K562 (cell line): ENCODE results near the gene TBC1D16. TPM values are rescaled to one million over a fixed set of nuclear protein-coding genes. Genes with fewer than 3 reads are reported as not detected.

ENCODE experiments used
- ATF1 ChIP-seq, 2 experiments: fragments of 450-650 bp in 1 of 2; IDR thresholded peaks; 2 replicates each; pipeline ENCODE4 v1.6.1; 2016; ENCODE audit warnings: missing compliant biosample characterization in 1 of 2, missing genetic modification characterization in 1 of 2
- BCOR ChIP-seq: fragments of 450-650 bp; IDR thresholded peaks from 2 replicates; pipeline ENCODE4 v1.6.1; 2016
- CHCHD3 ChIP-seq: fragments of 250-450 bp; sonication (Bioruptor Pico); IDR thresholded peaks from 2 replicates; pipeline ENCODE4 v2.1.2; 2022; ENCODE audit warnings: mild to moderate bottlenecking
- CREM ChIP-seq: IDR thresholded peaks from 2 replicates; pipeline ENCODE4 v1.6.1; 2014; ENCODE audit warnings: antibody characterized with exemption, low read depth
- CTCF ChIP-seq, 3 experiments: IDR thresholded peaks in 2 of 3; conservative IDR thresholded peaks in 1 of 3; 2 replicates each; pipeline ENCODE4 v1.5.1; 2011 to 2012; ENCODE audit warnings: low read length in 3 of 3, mild to moderate bottlenecking in 3 of 3, control low read depth in 2 of 3, improper control_type of control experiment in 1 of 3, inconsistent platforms in 1 of 3, low read depth in 1 of 3, mixed read lengths in 1 of 3, moderate library complexity in 1 of 3; ENCODE audit not compliant: insufficient read depth in 2 of 3
- LCOR ChIP-seq: sonication (generic); formaldehyde crosslinking; IDR thresholded peaks from 2 replicates; pipeline ENCODE4 v1.8.0; 2022; ENCODE audit warnings: mild to moderate bottlenecking, missing genetic modification reagents
- LEF1 ChIP-seq: fragments of 450-650 bp; IDR thresholded peaks from 2 replicates; pipeline ENCODE4 v1.6.1; 2016; ENCODE audit warnings: mild to moderate bottlenecking
- MYC ChIP-seq, 2 experiments: fragments of 250-450 bp in 1 of 2; sonication (Bioruptor Pico) in 1 of 2; IDR thresholded peaks; 2 replicates each; pipeline versions ENCODE4 v1.5.1 to v1.6.1; 2012 to 2021; ENCODE audit warnings: low read depth in 2 of 2, borderline replicate concordance in 1 of 2, improper control_type of control experiment in 1 of 2, low read length in 1 of 2, mild to moderate bottlenecking in 1 of 2, moderate library complexity in 1 of 2
- NCOA2 ChIP-seq, 2 experiments: fragments of 450-650 bp; IDR thresholded peaks; 2 replicates each; pipeline ENCODE4 v1.6.1; 2018; ENCODE audit warnings: mild to moderate bottlenecking in 2 of 2, moderate library complexity in 1 of 2; ENCODE audit not compliant: partially characterized antibody in 2 of 2
- NCOA4 ChIP-seq: fragments of 450-650 bp; IDR thresholded peaks from 2 replicates; pipeline ENCODE4 v1.6.1; 2018; ENCODE audit warnings: mild to moderate bottlenecking; ENCODE audit not compliant: partially characterized antibody
- NFATC3 ChIP-seq: fragments of 450-650 bp; IDR thresholded peaks from 2 replicates; pipeline ENCODE4 v1.6.1; 2017; ENCODE audit warnings: mild to moderate bottlenecking
- NR2C2 ChIP-seq, 2 experiments: fragments of 200-800 bp in 1 of 2; sonication (Bioruptor generic) in 1 of 2; sonication (generic) in 1 of 2; formaldehyde crosslinking in 1 of 2; IDR thresholded peaks; 2 replicates each; pipeline versions ENCODE4 v1.6.1 to v1.8.0; 2016 to 2022; ENCODE audit warnings: mild to moderate bottlenecking in 1 of 2, missing compliant biosample characterization in 1 of 2, missing genetic modification characterization in 1 of 2, missing genetic modification reagents in 1 of 2
- PYGO2 ChIP-seq: fragments of 450-650 bp; IDR thresholded peaks from 2 replicates; pipeline ENCODE4 v1.6.1; 2016; ENCODE audit warnings: mild to moderate bottlenecking, missing genetic modification characterization, moderate library complexity, missing compliant biosample characterization
- RAD21 ChIP-seq, 2 experiments: fragments of 250-450 bp in 1 of 2; fragments of 450-650 bp in 1 of 2; sonication (Bioruptor Pico) in 1 of 2; formaldehyde crosslinking in 1 of 2; IDR thresholded peaks in 1 of 2; conservative IDR thresholded peaks in 1 of 2; 2 replicates each; pipeline versions ENCODE4 v1.4.0 to v1.8.0; 2020 to 2022; ENCODE audit warnings: mild to moderate bottlenecking in 2 of 2, moderate library complexity in 1 of 2
- RB1 ChIP-seq: fragments of 450-650 bp; IDR thresholded peaks from 2 replicates; pipeline ENCODE4 v1.6.1; 2017; ENCODE audit warnings: low read depth, mild to moderate bottlenecking
- RBM25 ChIP-seq: fragments of 200-400 bp; formaldehyde crosslinking; IDR thresholded peaks from 2 replicates; pipeline ENCODE4 v1.6.1; 2018; ENCODE audit warnings: low read length, low read depth, moderate library complexity; ENCODE audit not compliant: severe bottlenecking
- RBM39 ChIP-seq: fragments of 200-400 bp; formaldehyde crosslinking; optimal IDR thresholded peaks from 2 replicates; pipeline ENCODE3; 2018; ENCODE audit warnings: low read depth, low read length
- RHOXF2B ChIP-seq: fragments of 250-450 bp; sonication (Bioruptor Pico); conservative IDR thresholded peaks from 2 replicates; pipeline ENCODE4 v1.5.1; 2021
- SAFB ChIP-seq: fragments of 200-400 bp; formaldehyde crosslinking; IDR thresholded peaks from 2 replicates; pipeline ENCODE4 v1.6.1; 2017; ENCODE audit warnings: low read depth, low read length, borderline replicate concordance
- SMAD3 ChIP-seq: fragments of 450-650 bp; formaldehyde crosslinking; conservative IDR thresholded peaks from 2 replicates; pipeline ENCODE4 v1.4.0; 2020; ENCODE audit warnings: mild to moderate bottlenecking
- STAT5B ChIP-seq: fragments of 250-450 bp; sonication (Bioruptor Pico); IDR thresholded peaks from 2 replicates; pipeline ENCODE4 v1.8.0; 2021; ENCODE audit warnings: mild to moderate bottlenecking, inconsistent platforms
- TARDBP ChIP-seq: fragments of 450-650 bp; IDR thresholded peaks from 2 replicates; pipeline ENCODE4 v1.6.1; 2016
- ZNF280A ChIP-seq: fragments of 450-650 bp; IDR thresholded peaks from 2 replicates; pipeline ENCODE4 v1.6.1; 2018; ENCODE audit warnings: mild to moderate bottlenecking, low read depth; ENCODE audit not compliant: partially characterized antibody
- ZNF584 ChIP-seq: fragments of 200-800 bp; sonication (Bioruptor generic); IDR thresholded peaks from 2 replicates; pipeline ENCODE4 v1.6.1; 2016; ENCODE audit warnings: low read depth, mild to moderate bottlenecking, missing genetic modification characterization, missing compliant biosample characterization
- ZNF589 ChIP-seq: fragments of 200-800 bp; sonication (Bioruptor generic); IDR thresholded peaks from 2 replicates; pipeline ENCODE4 v1.6.1; 2016; ENCODE audit warnings: low read depth, missing genetic modification characterization, missing compliant biosample characterization
- ZNF717 ChIP-seq: fragments of 250-450 bp; sonication (Bioruptor Pico); IDR thresholded peaks from 2 replicates; pipeline ENCODE4 v1.5.0; 2021
- polyA plus RNA-seq, 8 experiments: library from polyadenylated mRNA; depleted of rRNA in 4 of 8; stranded (reverse) in 5 of 8; unstranded in 3 of 8; fragments of >200 nt; fragmentation: Nextera tagmentation in 2 of 8; fragmentation: Illumina TruSeq in 1 of 8; extraction: Ambion mirVana in 2 of 8; extraction: Trizol in 1 of 8; gene quantifications; 2 replicates each; pipeline versions ENCODE4 v1.2.1 to v1.2.3, GENCODE V29; 2011 to 2014; ENCODE audit warnings: inconsistent platforms in 1 of 8, missing spikeins in 1 of 8
- total RNA-seq, 7 experiments: library from RNA; depleted of rRNA in 6 of 7; stranded (reverse); fragments of >200 nt in 6 of 7; fragmentation: Illumina TruSeq in 2 of 7; extraction: Trizol in 2 of 7; gene quantifications; 2 replicates each; pipeline versions ENCODE4 v1.2.1 to v1.2.3, GENCODE V29; 2011 to 2021; ENCODE audit warnings: low replicate concordance in 1 of 7

TBC1D16 gene
- total and polyA plus RNA-seq, 9 of the 15 experiments (the other 6 are each of a cell fraction or from before 2014, with no cell fraction given): 0.01 to 0.20 (median 0.03) TPM; not detected in 1

- no peak for TF ChIP-seq NFATC3
- TF ChIP-seq TARDBP: no peak
- TF ChIP-seq NCOA2 (IDR thresholded peaks at IDR 0.05; ENCODE audit: partially characterized antibody in 2 of 2): no peak
- TF ChIP-seq NCOA4: no peak
- no peak for TF ChIP-seq ATF1 (CRISPR knock-in tag; IDR thresholded peaks at IDR 0.05)
- 0 out of 2 replicates have a peak, but pooled peaks have one; percentile 20 for TF ChIP-seq ATF1 (tag; IDR thresholded peaks at IDR 0.05)
- TF ChIP-seq ZNF584 (CRISPR knock-in tag): no peak
- no peak for TF ChIP-seq NR2C2 (CRISPR knock-in tag; IDR thresholded peaks at IDR 0.05)
- TF ChIP-seq NR2C2 (tag; IDR thresholded peaks at IDR 0.05): no peak
- TF ChIP-seq RBM39: no peak
- no peak for TF ChIP-seq RHOXF2B (CRISPR knock-in tag)
- TF ChIP-seq LCOR: no peak
- 0 out of 2 replicates have a peak, but pooled peaks have one; percentile 26 for TF ChIP-seq MYC (IDR thresholded peaks at IDR 0.05; ENCODE audit: low read depth, low read length)
- TF ChIP-seq MYC (CRISPR knock-in tag; IDR thresholded peaks at IDR 0.05; ENCODE audit: borderline replicate concordance, low read depth): no peak
- no peak for TF ChIP-seq ZNF717 (CRISPR knock-in tag)
- TF ChIP-seq LEF1: no peak
- no peak for TF ChIP-seq PYGO2 (tag)
- TF ChIP-seq BCOR: no peak
- TF ChIP-seq SAFB: no peak
- TF ChIP-seq ZNF280A: no peak
- TF ChIP-seq RBM25: no peak
- peak; percentile 88 to 94 (median 93) for TF ChIP-seq CTCF (IDR thresholded peaks at IDR 0.05 in 2 of 3, conservative IDR thresholded peaks at IDR 0.05 in 1 of 3; ENCODE audit: insufficient read depth in 2 of 3, low read depth in 1 of 3, low read length in 3 of 3)
- TF ChIP-seq STAT5B (CRISPR knock-in tag): no peak
- TF ChIP-seq RAD21 (CRISPR knock-in tag; conservative IDR thresholded peaks at IDR 0.05 in 1 of 2, IDR thresholded peaks at IDR 0.05 in 1 of 2): peak; percentile 51 to 73
- no peak for TF ChIP-seq SMAD3 (CRISPR knock-in tag)
- TF ChIP-seq ZNF589: no peak
- TF ChIP-seq RB1: peak; percentile 71; the same call in 1 of the 2 replicates
- no peak for TF ChIP-seq CHCHD3 (CRISPR knock-in tag)
- TF ChIP-seq CREM: peak; percentile 42; the same call in 1 of the 2 replicates
Observed at GRCh38 chr17:80008383-80008840, 27.3 kb downstream of the TBC1D16 start (continued).
